Measurements from ENCODE around the gene FLVCR1. TPM values are rescaled to one million over a fixed set of nuclear protein-coding genes. Genes with fewer than 3 reads are reported as not detected.
A peak's percentile ranks its signal among the peaks of the same experiment; 100 is the strongest.
"Not testable (repeated sequence)": the region's sequence is repeated elsewhere in the genome, so short reads cannot be mapped to it uniquely, and the experiment has no call there.

Gene FLVCR1
- total RNA-seq (2014; rRNA removed; shearing (Covaris generic)): 11.7 and 13.6 TPM in 2 replicates

- DNase-seq (ENCODE audit: low spot score): peak; percentile 93
Observed at GRCh38 chr1:212857992-212858460, at the start of gene FLVCR1. Gene FLVCR1, plus strand, starts transcription at chr1:212858275. Its CDS starts 178 bp downstream, at chr1:212858453.

GRCh38 chr1:212814537-212815334, 43.3 kb upstream of the FLVCR1 start:
- DNase-seq (ENCODE audit: low spot score): peak; percentile 57

GRCh38 chr1:212816567-212817278, 41.4 kb upstream of the FLVCR1 start:
- DNase-seq (ENCODE audit: low spot score): peak; percentile 39

- no peak for DNase-seq (ENCODE audit: low spot score)
Observed at GRCh38 chr1:212819726-212820125, 38.3 kb upstream of the FLVCR1 start.

- DNase-seq (ENCODE audit: low spot score): no peak
Observed at GRCh38 chr1:212820969-212821368, 37.1 kb upstream of the FLVCR1 start.

- DNase-seq (ENCODE audit: low spot score): no peak
Observed at GRCh38 chr1:212822956-212823355, 35.1 kb upstream of the FLVCR1 start.

GRCh38 chr1:212824201-212824600, 33.9 kb upstream of the FLVCR1 start:
- DNase-seq (ENCODE audit: low spot score): no peak

GRCh38 chr1:212825798-212826452, 32.1 kb upstream of the FLVCR1 start:
- DNase-seq (ENCODE audit: low spot score): no peak

GRCh38 chr1:212827171-212827776, 30.8 kb upstream of the FLVCR1 start:
- no peak for DNase-seq (ENCODE audit: low spot score)

GRCh38 chr1:212827831-212828278, 30.2 kb upstream of the FLVCR1 start:
- DNase-seq (ENCODE audit: low spot score): peak; percentile 69

- no peak for DNase-seq (ENCODE audit: low spot score)
Observed at GRCh38 chr1:212828395-212828794, 29.7 kb upstream of the FLVCR1 start.

- DNase-seq (ENCODE audit: low spot score): peak; percentile 61
Observed at GRCh38 chr1:212833211-212834207, 24.6 kb upstream of the FLVCR1 start.

- DNase-seq (ENCODE audit: low spot score): no peak
Observed at GRCh38 chr1:212838145-212838544, 19.9 kb upstream of the FLVCR1 start.

- DNase-seq (ENCODE audit: low spot score): not testable (repeated sequence)
Observed at GRCh38 chr1:212844521-212844920, 13.6 kb upstream of the FLVCR1 start.

GRCh38 chr1:212847549-212847948, 10.5 kb upstream of the FLVCR1 start, which contains the start of gene SPATA45:
Gene SPATA45, minus strand, starts transcription at chr1:212847649. Its CDS starts 11,500 bp downstream, at chr1:212836149.
- DNase-seq (ENCODE audit: low spot score): no peak

GRCh38 chr1:212852105-212852688, 5.9 kb upstream of the FLVCR1 start:
- DNase-seq (ENCODE audit: low spot score): no peak

- DNase-seq (ENCODE audit: low spot score): peak; percentile 65
Observed at GRCh38 chr1:212853658-212854057, 4.4 kb upstream of the FLVCR1 start.

- DNase-seq (ENCODE audit: low spot score): no peak
Observed at GRCh38 chr1:212856755-212857154, 1.3 kb upstream of the FLVCR1 start.

GRCh38 chr1:212858461-212859265, 588 bp downstream of the FLVCR1 start:
- peak; percentile 44 for DNase-seq (ENCODE audit: low spot score)
